ENCODE measurements around the gene VGF. TPM values are rescaled to one million over a fixed set of nuclear protein-coding genes. Genes with fewer than 3 reads are reported as not detected.

Gene VGF
- polyA plus RNA-seq, 1 donor (not counting 4 experiments of a cell fraction or from before 2014, with no cell fraction given), result 0.04 TPM

DNA sequence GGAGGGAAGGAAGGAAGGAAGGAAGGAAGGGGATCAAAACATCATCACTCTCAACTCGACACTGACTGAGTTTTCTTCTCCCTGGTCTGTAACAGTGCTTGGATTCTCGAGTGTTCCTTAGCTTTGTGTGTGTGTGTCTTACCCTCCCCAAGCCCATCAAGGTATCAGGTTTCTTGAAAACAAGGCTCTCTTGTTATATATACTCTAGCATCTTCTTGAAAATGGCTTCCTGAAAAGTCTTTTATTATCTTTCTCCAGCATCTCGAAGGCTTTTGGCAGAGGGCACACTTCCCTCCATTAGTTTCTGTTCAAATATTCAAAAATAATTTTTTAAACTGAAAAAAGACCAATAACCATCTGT is 25.1 kb downstream of the VGF start:
- peak overlapping the region; percentile 93 for H3K27ac ChIP-seq (ENCODE audit: control insufficient read depth, insufficient read depth, low read length)

DNA sequence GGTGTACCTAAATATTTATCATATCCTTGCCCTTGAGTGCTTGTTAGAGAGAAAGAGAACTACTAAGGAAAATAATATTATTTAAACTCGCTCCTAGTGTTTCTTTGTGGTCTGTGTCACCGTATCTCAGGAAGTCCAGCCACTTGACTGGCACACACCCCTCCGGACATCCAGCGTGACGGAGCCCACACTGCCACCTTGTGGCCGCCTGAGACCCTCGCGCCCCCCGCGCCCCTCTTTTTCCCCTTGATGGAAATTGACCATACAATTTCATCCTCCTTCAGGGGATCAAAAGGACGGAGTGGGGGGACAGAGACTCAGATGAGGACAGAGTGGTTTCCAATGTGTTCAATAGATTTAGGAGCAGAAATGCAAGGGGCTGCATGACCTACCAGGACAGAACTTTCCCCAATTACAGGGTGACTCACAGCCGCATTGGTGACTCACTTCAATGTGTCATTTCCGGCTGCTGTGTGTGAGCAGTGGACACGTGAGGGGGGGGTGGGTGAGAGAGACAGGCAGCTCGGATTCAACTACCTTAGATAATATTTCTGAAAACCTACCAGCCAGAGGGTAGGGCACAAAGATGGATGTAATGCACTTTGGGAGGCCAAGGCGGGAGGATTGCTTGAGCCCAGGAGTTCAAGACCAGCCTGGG is 27.0 kb downstream of the VGF start:
- H3K27me3 ChIP-seq (ENCODE audit: control insufficient read depth, extremely low read depth, insufficient read depth, low read length), result no peaks in the 10 kb centered on the region
- no peaks in the 10 kb centered on the region for H3K9me3 ChIP-seq (ENCODE audit: control insufficient read depth, low read depth, low read length)
- TF ChIP-seq EZH2 (IDR thresholded peaks at IDR 0.05; ENCODE audit: low read length), result no peak
- TF ChIP-seq, protein P1, sequence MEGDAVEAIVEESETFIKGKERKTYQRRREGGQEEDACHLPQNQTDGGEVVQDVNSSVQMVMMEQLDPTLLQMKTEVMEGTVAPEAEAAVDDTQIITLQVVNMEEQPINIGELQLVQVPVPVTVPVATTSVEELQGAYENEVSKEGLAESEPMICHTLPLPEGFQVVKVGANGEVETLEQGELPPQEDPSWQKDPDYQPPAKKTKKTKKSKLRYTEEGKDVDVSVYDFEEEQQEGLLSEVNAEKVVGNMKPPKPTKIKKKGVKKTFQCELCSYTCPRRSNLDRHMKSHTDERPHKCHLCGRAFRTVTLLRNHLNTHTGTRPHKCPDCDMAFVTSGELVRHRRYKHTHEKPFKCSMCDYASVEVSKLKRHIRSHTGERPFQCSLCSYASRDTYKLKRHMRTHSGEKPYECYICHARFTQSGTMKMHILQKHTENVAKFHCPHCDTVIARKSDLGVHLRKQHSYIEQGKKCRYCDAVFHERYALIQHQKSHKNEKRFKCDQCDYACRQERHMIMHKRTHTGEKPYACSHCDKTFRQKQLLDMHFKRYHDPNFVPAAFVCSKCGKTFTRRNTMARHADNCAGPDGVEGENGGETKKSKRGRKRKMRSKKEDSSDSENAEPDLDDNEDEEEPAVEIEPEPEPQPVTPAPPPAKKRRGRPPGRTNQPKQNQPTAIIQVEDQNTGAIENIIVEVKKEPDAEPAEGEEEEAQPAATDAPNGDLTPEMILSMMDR (optimal IDR thresholded peaks at IDR 0.05 in 1 of 3, IDR thresholded peaks at IDR 0.05 in 1 of 3, conservative IDR thresholded peaks at IDR 0.05 in 1 of 3; ENCODE audit: extremely low read depth in 1 of 3, insufficient read depth in 2 of 3, low read length in 3 of 3), result peak in 2 of 3 experiments; percentile 38 to 75
- peaks cover 57% of the 10 kb centered on the region for H3K4me1 ChIP-seq (ENCODE audit: control insufficient read depth, extremely low read depth, insufficient read depth, low read length)
- no peaks in the 10 kb centered on the region for H3K79me2 ChIP-seq (ENCODE audit: control insufficient read depth, insufficient read depth, low read length)
- DNase-seq (ENCODE audit: low read depth, low spot score) (no peak), FAIRE-seq (peak; percentile 58)
- H3K9me1 ChIP-seq (ENCODE audit: control insufficient read depth, extremely low read depth, insufficient read depth, low read length), result no peaks in the 10 kb centered on the region
- dilution Hi-C loops (cut with MboI; ENCODE audit: extremely low pct_ligation_motif_present, low sequenced_read_pairs), result no loop called here
- peak overlapping the region; percentile 50 for H3K4me2 ChIP-seq (ENCODE audit: control insufficient read depth, extremely low read depth, insufficient read depth, low read depth, low read length)
- H3K4me3 ChIP-seq (ENCODE audit: control insufficient read depth in 2 of 3, extremely low read depth in 1 of 3, insufficient read depth in 2 of 3, low read depth in 1 of 3, low read length in 3 of 3), result peak overlapping the region in 1 of 3 experiments; percentile 19
- peaks cover 22 to 25% of the 10 kb centered on the region in 2 experiments for H3K36me3 ChIP-seq (ENCODE audit: control insufficient read depth in 2 of 2, extremely low read depth in 1 of 2, insufficient read depth in 2 of 2, low read length in 2 of 2)
- peak overlapping the region; percentile 58 for H3K9ac ChIP-seq (ENCODE audit: control insufficient read depth, extremely low read depth, insufficient read depth, low read length)
- H2AFZ ChIP-seq (ENCODE audit: control insufficient read depth, low read length), result no peak overlapping the region
- H4K20me1 ChIP-seq (ENCODE audit: control insufficient read depth, extremely low read depth, insufficient read depth, low read length), result peaks cover 3% of the 10 kb centered on the region
- peak overlapping the region; percentile 81 for H3K27ac ChIP-seq (ENCODE audit: control insufficient read depth, insufficient read depth, low read length)

More for the DNA sequence above, 25.1 kb downstream of the VGF start:
- no peaks in the 10 kb centered on the region for H4K20me1 ChIP-seq (ENCODE audit: control insufficient read depth, extremely low read depth, insufficient read depth, low read length)
- H2AFZ ChIP-seq (ENCODE audit: control insufficient read depth, low read length), result no peak overlapping the region
- DNase-seq (ENCODE audit: low read depth, low spot score) (no peak), FAIRE-seq (no peak)
- peaks cover 12 to 16% of the 10 kb centered on the region in 2 experiments for H3K36me3 ChIP-seq (ENCODE audit: control insufficient read depth in 2 of 2, extremely low read depth in 1 of 2, insufficient read depth in 2 of 2, low read length in 2 of 2)
- no peak overlapping the region for H3K4me3 ChIP-seq (ENCODE audit: control insufficient read depth in 2 of 3, extremely low read depth in 1 of 3, insufficient read depth in 2 of 3, low read depth in 1 of 3, low read length in 3 of 3)
- H3K4me2 ChIP-seq (ENCODE audit: control insufficient read depth, extremely low read depth, insufficient read depth, low read depth, low read length), result no peak overlapping the region
- TF ChIP-seq, protein P1 (optimal IDR thresholded peaks at IDR 0.05 in 1 of 3, IDR thresholded peaks at IDR 0.05 in 1 of 3, conservative IDR thresholded peaks at IDR 0.05 in 1 of 3; ENCODE audit: extremely low read depth in 1 of 3, insufficient read depth in 2 of 3, low read length in 3 of 3), result no peak
- no peak for TF ChIP-seq EZH2 (IDR thresholded peaks at IDR 0.05; ENCODE audit: low read length)
- no peaks in the 10 kb centered on the region for H3K79me2 ChIP-seq (ENCODE audit: control insufficient read depth, insufficient read depth, low read length)
- peak overlapping the region; percentile 63 for H3K9ac ChIP-seq (ENCODE audit: control insufficient read depth, extremely low read depth, insufficient read depth, low read length)
- dilution Hi-C loops (cut with MboI; ENCODE audit: extremely low pct_ligation_motif_present, low sequenced_read_pairs), result no loop called here
- H3K27me3 ChIP-seq (ENCODE audit: control insufficient read depth, extremely low read depth, insufficient read depth, low read length), result no peaks in the 10 kb centered on the region
- no peaks in the 10 kb centered on the region for H3K9me3 ChIP-seq (ENCODE audit: control insufficient read depth, low read depth, low read length)
- no peaks in the 10 kb centered on the region for H3K9me1 ChIP-seq (ENCODE audit: control insufficient read depth, extremely low read depth, insufficient read depth, low read length)
- peaks cover 40% of the 10 kb centered on the region for H3K4me1 ChIP-seq (ENCODE audit: control insufficient read depth, extremely low read depth, insufficient read depth, low read length)
